Endothelial cell of umbilical vein (primary cell): ENCODE data around the gene DMAP1. TPM values are rescaled to one million over a fixed set of nuclear protein-coding genes. Genes with fewer than 3 reads are reported as not detected.

ENCODE experiments used
- BruUV-seq: library from RNA; stranded (reverse); fragments of 400-500 nt; replicated peaks from 2 replicates; lab custom pipeline; 2021; lab: Mats Ljungman, UMichigan
- CTCF ChIA-PET: fragments of 300-600, 350-600 bp; sonication (Branson Sonifier 250); formaldehyde crosslinking; loops from one replicate; lab custom pipeline; 2021; ENCODE audit warnings: antibody characterized with exemption, inconsistent platforms; lab: Charles Lee
- POLR2A ChIA-PET: fragments of 300-600, 350-600 bp; sonication (Branson Sonifier 250); formaldehyde crosslinking; loops from one replicate; lab custom pipeline; 2021; ENCODE audit warnings: antibody characterized with exemption, inconsistent platforms; lab: Charles Lee
- DNase-seq: peaks from one replicate; pipeline ENCODE4 v3.0.0-alpha.2; 2011; ENCODE audit warnings: low read depth, low spot score
- FAIRE-seq: peaks from 2 replicates; lab custom pipeline; 2011; peaks lifted over from hg19 to GRCh38; lab: Jason Lieb, UNC
- H2AFZ ChIP-seq: 2 replicates; pipeline ENCODE4 v1.6.0; 2012; ENCODE audit warnings: low read depth, low read length, control low read depth, inconsistent platforms
- H3K27ac ChIP-seq: 2 replicates; pipeline ENCODE4 v1.5.1; 2011; ENCODE audit warnings: low read depth, mild to moderate bottlenecking, control low read depth, low read length, moderate library complexity; ENCODE audit not compliant: insufficient read depth
- H3K27me3 ChIP-seq, 2 experiments: 2 replicates each; pipeline versions ENCODE4 v1.6.0 to v1.6.1; 2011; ENCODE audit warnings: low read length in 2 of 2, mixed read lengths in 1 of 2; ENCODE audit not compliant: control insufficient read depth in 2 of 2, insufficient read depth in 2 of 2
- H3K36me3 ChIP-seq, 2 experiments: 2 replicates in 1 of 2; 3 replicates in 1 of 2; pipeline ENCODE4 v1.5.1; 2011; ENCODE audit warnings: low read length in 2 of 2, mild to moderate bottlenecking in 1 of 2, moderate library complexity in 1 of 2; ENCODE audit not compliant: control insufficient read depth in 2 of 2, insufficient read depth in 2 of 2; ENCODE audit errors: extremely low read depth in 1 of 2
- H3K4me1 ChIP-seq: 3 replicates; pipeline ENCODE4 v1.5.1; 2011; ENCODE audit warnings: mild to moderate bottlenecking, low read length; ENCODE audit not compliant: control insufficient read depth, insufficient read depth; ENCODE audit errors: extremely low read depth
- H3K4me2 ChIP-seq: 2 replicates; pipeline ENCODE4 v1.6.1; 2011; ENCODE audit warnings: low read length, control low read depth, mixed read lengths; ENCODE audit not compliant: insufficient read depth
- H3K4me3 ChIP-seq, 3 experiments: fragments of 200-600 bp in 1 of 3; sonication (generic), shearing (Covaris generic) in 1 of 3; replicated peaks in 1 of 3; 2 replicates each; pipeline ENCODE4 v1.5.1; 2011 to 2016; ENCODE audit warnings: control low read depth in 3 of 3, low read length in 3 of 3, mild to moderate bottlenecking in 2 of 3, inconsistent platforms in 1 of 3, low read depth in 1 of 3, moderate library complexity in 1 of 3; ENCODE audit not compliant: insufficient read depth in 1 of 3
- H3K79me2 ChIP-seq: 2 replicates; pipeline ENCODE4 v1.6.0; 2012; ENCODE audit warnings: low read length, inconsistent platforms; ENCODE audit not compliant: control insufficient read depth, insufficient read depth
- H3K9ac ChIP-seq: replicated peaks from 2 replicates; pipeline ENCODE3; 2011; ENCODE audit warnings: low read length, control low read depth; ENCODE audit not compliant: insufficient read depth; ENCODE audit errors: extremely low read depth
- H3K9me1 ChIP-seq: replicated peaks from 3 replicates; pipeline ENCODE4 v1.6.0; 2011; ENCODE audit warnings: mild to moderate bottlenecking, low read length; ENCODE audit not compliant: control insufficient read depth, insufficient read depth; ENCODE audit errors: extremely low read depth
- H3K9me3 ChIP-seq: replicated peaks from 2 replicates; pipeline ENCODE4 v1.5.1; 2012; ENCODE audit warnings: low read length, inconsistent platforms; ENCODE audit not compliant: control insufficient read depth, insufficient read depth
- H4K20me1 ChIP-seq: replicated peaks from 2 replicates; pipeline ENCODE3; 2011; ENCODE audit warnings: mild to moderate bottlenecking, low read length; ENCODE audit not compliant: control insufficient read depth, insufficient read depth; ENCODE audit errors: extremely low read depth
- EZH2 ChIP-seq: IDR thresholded peaks from 2 replicates; pipeline ENCODE4 v1.6.1; 2012; ENCODE audit warnings: borderline replicate concordance, low read depth, mild to moderate bottlenecking, moderate library complexity, low read length, inconsistent platforms; ENCODE audit not compliant: severe bottlenecking
- FOS ChIP-seq: IDR thresholded peaks from 2 replicates; pipeline ENCODE4 v1.6.1; 2011; ENCODE audit warnings: mild to moderate bottlenecking, low read length, moderate library complexity, borderline replicate concordance; ENCODE audit not compliant: insufficient read depth
- GATA2 ChIP-seq: IDR thresholded peaks from 2 replicates; pipeline ENCODE4 v1.7.0; 2011; ENCODE audit warnings: low read depth, mild to moderate bottlenecking, moderate library complexity, mixed read lengths, low read length; ENCODE audit not compliant: insufficient read length, insufficient read depth
- JUN ChIP-seq: IDR thresholded peaks from 2 replicates; pipeline ENCODE4 v1.6.1; 2011; ENCODE audit warnings: borderline replicate concordance, low read depth; ENCODE audit not compliant: insufficient read length, insufficient read depth
- MYC ChIP-seq: IDR thresholded peaks from one replicate; pipeline ENCODE4 v1.6.1; 2011; ENCODE audit warnings: mild to moderate bottlenecking, low read depth, low read length
- POLR2A ChIP-seq: IDR thresholded peaks from 2 replicates; pipeline ENCODE4 v1.6.1; 2012; ENCODE audit warnings: low read depth, mild to moderate bottlenecking, control low read depth, low read length
- POLR2AphosphoS5 ChIP-seq: IDR thresholded peaks from 2 replicates; pipeline ENCODE4 v1.6.1; 2012; ENCODE audit warnings: low read depth, mild to moderate bottlenecking, control low read depth, low read length, moderate library complexity; ENCODE audit not compliant: insufficient read depth
- dilution Hi-C: fragments of 300-500 bp; cut with MboI; formaldehyde crosslinking; loops from one replicate; pipeline ENCODE4 v1.15.0; 2019; ENCODE audit warnings: low sequenced_read_pairs; ENCODE audit not compliant: extremely low pct_ligation_motif_present
- intact Hi-C: fragments of 100-400 bp; cut with micrococcal nuclease; formaldehyde crosslinking; loops from one replicate; pipeline ENCODE4 v1.10.0; 2022
- polyA plus RNA-seq, 4 experiments: library from polyadenylated mRNA; depleted of rRNA in 3 of 4; stranded (reverse) in 3 of 4; unstranded in 1 of 4; fragments of >200 nt; gene quantifications; 2 replicates each; pipeline versions ENCODE4 v1.2.1 to v1.2.3, GENCODE V29; 2011 to 2012; ENCODE audit warnings: missing spikeins in 1 of 4
- total RNA-seq: library from RNA; stranded (reverse); gene quantifications from 2 replicates; pipeline ENCODE4 v1.2.3, GENCODE V29; 2021
- TF ChIP-seq, protein P1 (sequence below): IDR thresholded peaks from 2 replicates; pipeline ENCODE4 v1.6.1; 2011; ENCODE audit not compliant: insufficient read depth, insufficient read length
- TF ChIP-seq, protein P2 (sequence below), 2 donors: IDR thresholded peaks; 1 replicate in 1 of 2; 2 replicates in 1 of 2; pipeline ENCODE4 v1.5.1; 2011; ENCODE audit warnings: low read length in 2 of 2, mild to moderate bottlenecking in 2 of 2, moderate library complexity in 2 of 2, control low read depth in 1 of 2, inconsistent platforms in 1 of 2, low read depth in 1 of 2; ENCODE audit not compliant: insufficient read depth in 1 of 2; ENCODE audit errors: extremely low read depth in 1 of 2

Gene DMAP1
- total and polyA plus RNA-seq, 2 donors (not counting 3 experiments of a cell fraction or from before 2014, with no cell fraction given) = 42.9 to 63.2 TPM

DNA sequence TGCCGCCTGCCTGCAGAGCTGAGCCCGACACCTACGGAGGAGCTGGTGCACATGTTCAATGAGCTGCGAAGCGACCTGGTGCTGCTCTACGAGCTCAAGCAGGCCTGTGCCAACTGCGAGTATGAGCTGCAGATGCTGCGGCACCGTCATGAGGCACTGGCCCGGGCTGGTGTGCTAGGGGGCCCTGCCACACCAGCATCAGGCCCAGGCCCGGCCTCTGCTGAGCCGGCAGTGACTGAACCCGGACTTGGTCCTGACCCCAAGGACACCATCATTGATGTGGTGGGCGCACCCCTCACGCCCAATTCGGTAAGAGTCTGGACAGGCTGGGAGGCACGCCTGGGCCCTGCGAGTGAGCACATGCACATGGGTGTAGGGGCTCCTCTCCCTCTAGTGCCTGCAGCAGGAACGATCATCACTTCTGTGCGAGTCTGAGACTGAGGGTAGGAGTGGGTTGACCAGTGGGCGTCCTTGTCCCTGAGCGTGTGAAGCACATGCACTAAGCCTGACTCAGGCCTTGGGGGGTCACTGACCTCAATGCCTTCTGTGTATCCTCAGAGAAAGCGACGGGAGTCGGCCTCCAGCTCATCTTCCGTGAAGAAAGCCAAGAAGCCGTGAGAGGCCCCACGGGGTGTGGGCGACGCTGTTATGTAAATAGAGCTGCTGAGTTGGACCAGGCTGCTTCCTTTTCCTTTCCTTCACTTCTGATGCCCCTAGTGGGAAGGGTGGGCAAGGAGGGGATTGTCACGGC, 6.9 kb downstream of the DMAP1 start:
- H3K4me2 ChIP-seq = no peak overlapping the region
- ChIA-PET CTCF (interaction anchor here (1.1 to 1.6 kb wide), 4 partner anchors 14 to 388 kb away, joined by 3 to 4 read pairs (median 3); no protein-coding TSS in a partner anchor), POLR2A (no interaction called here)
- H3K9me1 ChIP-seq = no peaks in the 10 kb centered on the region
- no TSS peak for BruUV-seq
- H4K20me1 ChIP-seq = no peaks in the 10 kb centered on the region
- no peak overlapping the region for H3K27ac ChIP-seq
- H3K9ac ChIP-seq = no peak overlapping the region
- no peaks in the 10 kb centered on the region for H3K9me3 ChIP-seq
- H3K27me3 ChIP-seq = no peaks in the 10 kb centered on the region
- no peak overlapping the region for H3K4me3 ChIP-seq
- no peak for FAIRE-seq
- no peaks in the 10 kb centered on the region for H3K79me2 ChIP-seq
- H3K36me3 ChIP-seq = peaks cover 4 to 39% of the 10 kb centered on the region in 2 experiments
- TF ChIP-seq MYC (no peak), FOS (no peak), POLR2AphosphoS5 (no peak), POLR2A (no peak), EZH2 (no peak), GATA2 (no peak), JUN (no peak)
- TF ChIP-seq, protein P1, sequence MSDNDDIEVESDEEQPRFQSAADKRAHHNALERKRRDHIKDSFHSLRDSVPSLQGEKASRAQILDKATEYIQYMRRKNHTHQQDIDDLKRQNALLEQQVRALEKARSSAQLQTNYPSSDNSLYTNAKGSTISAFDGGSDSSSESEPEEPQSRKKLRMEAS = no peak
- TF ChIP-seq, protein P2, sequence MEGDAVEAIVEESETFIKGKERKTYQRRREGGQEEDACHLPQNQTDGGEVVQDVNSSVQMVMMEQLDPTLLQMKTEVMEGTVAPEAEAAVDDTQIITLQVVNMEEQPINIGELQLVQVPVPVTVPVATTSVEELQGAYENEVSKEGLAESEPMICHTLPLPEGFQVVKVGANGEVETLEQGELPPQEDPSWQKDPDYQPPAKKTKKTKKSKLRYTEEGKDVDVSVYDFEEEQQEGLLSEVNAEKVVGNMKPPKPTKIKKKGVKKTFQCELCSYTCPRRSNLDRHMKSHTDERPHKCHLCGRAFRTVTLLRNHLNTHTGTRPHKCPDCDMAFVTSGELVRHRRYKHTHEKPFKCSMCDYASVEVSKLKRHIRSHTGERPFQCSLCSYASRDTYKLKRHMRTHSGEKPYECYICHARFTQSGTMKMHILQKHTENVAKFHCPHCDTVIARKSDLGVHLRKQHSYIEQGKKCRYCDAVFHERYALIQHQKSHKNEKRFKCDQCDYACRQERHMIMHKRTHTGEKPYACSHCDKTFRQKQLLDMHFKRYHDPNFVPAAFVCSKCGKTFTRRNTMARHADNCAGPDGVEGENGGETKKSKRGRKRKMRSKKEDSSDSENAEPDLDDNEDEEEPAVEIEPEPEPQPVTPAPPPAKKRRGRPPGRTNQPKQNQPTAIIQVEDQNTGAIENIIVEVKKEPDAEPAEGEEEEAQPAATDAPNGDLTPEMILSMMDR (IDR thresholded peaks at IDR 0.05; ENCODE audit: extremely low read depth in 1 of 2, insufficient read depth in 1 of 2, low read depth in 1 of 2, low read length in 2 of 2) = no peak
- H3K4me1 ChIP-seq = no peaks in the 10 kb centered on the region
- no peak overlapping the region for H2AFZ ChIP-seq
- dilution Hi-C loops = no loop called here
- intact Hi-C loops = no loop called here
- no peak for DNase-seq
